GM12864 (cell line): ENCODE results near the gene RIMBP2.

Experiments used
- DNase-seq: peaks from one replicate; pipeline ENCODE4 v3.0.0-alpha.2; 2011; ENCODE audit warnings: low read depth
- H3K4me3 ChIP-seq: 2 replicates; pipeline ENCODE4 v1.5.1; 2011; ENCODE audit warnings: mild to moderate bottlenecking, low read depth, low read length, control low read depth
- CTCF ChIP-seq: IDR thresholded peaks from 2 replicates; pipeline ENCODE4 v1.5.1; 2011; ENCODE audit warnings: low read depth, mild to moderate bottlenecking, moderate library complexity, low read length, control low read depth, inconsistent platforms; ENCODE audit errors: missing control alignments

Gene RIMBP2

GRCh38 chr12:130384234-130384633 is 331.9 kb downstream of the RIMBP2 start:
- no peak overlapping the region for H3K4me3 ChIP-seq
- no peak for TF ChIP-seq CTCF
- no peak for DNase-seq

- DNase-seq = no peak
- no peak for TF ChIP-seq CTCF
- no peak overlapping the region for H3K4me3 ChIP-seq
Observed at GRCh38 chr12:130382818-130383217, 333.3 kb downstream of the RIMBP2 start.

GRCh38 chr12:130375296-130376287 is 340.5 kb downstream of the RIMBP2 start:
- no peak for DNase-seq
- no peak overlapping the region for H3K4me3 ChIP-seq
- TF ChIP-seq CTCF = no peak

GRCh38 chr12:130374083-130374482 is 342.0 kb downstream of the RIMBP2 start:
- TF ChIP-seq CTCF = no peak

GRCh38 chr12:130372936-130373335 is 343.2 kb downstream of the RIMBP2 start:
- TF ChIP-seq CTCF = no peak
- H3K4me3 ChIP-seq = no peak overlapping the region
- DNase-seq = no peak

More at GRCh38 chr12:130374083-130374482, 342.0 kb downstream of the RIMBP2 start:
- DNase-seq = no peak
- H3K4me3 ChIP-seq = no peak overlapping the region

GRCh38 chr12:130371296-130371695 is 344.8 kb downstream of the RIMBP2 start:
- no peak for TF ChIP-seq CTCF
- no peak for DNase-seq
- H3K4me3 ChIP-seq = no peak overlapping the region
